Measurements from ENCODE around the gene RTCB. TPM values are rescaled to one million over a fixed set of nuclear protein-coding genes. Genes with fewer than 3 reads are reported as not detected.

RTCB gene
- total and polyA plus RNA-seq, 2 experiments from 2014 or later = 52.5 to 99.0 TPM

DNA sequence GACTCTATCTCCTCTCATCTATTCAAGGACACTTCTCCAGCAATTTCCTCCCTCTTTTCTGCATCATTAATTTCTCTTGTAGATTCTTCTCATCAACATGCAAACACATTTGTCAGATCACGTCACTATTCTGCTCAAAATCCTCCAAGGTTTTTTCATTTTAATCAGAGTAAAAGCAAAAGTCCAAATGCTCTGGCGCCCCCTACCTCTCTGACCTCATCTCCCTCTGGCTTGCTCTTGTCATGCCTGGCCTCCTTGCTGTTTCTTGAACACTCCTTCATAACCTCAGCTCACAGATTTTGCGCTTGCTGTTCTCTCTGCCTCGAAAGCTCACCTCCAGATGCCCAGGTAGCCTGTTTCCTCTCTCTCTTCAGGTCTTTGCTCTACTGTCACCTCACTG, 22.4 kb downstream of the RTCB start:
- Mint-ChIP-seq H3K9me3 (no peaks in the 10 kb centered on the region), H3K27me3 (ENCODE audit: insufficient read depth, low read depth, poor library complexity) (peaks cover 2% of the 10 kb centered on the region), H3K4me3 (no peak overlapping the region), H3K27ac (no peak overlapping the region), H3K36me3 (ENCODE audit: low read depth) (peaks cover 82% of the 10 kb centered on the region), H3K4me1 (no peaks in the 10 kb centered on the region)
- Histone ChIP-seq H3K4me2 (no peak overlapping the region), H3K27ac (ENCODE audit: low read depth) (no peak overlapping the region), H3F3A (replicated peaks; ENCODE audit: low read depth) (peaks cover 3% of the 10 kb centered on the region; the same call in 1 of the 2 replicates), H3K36me3 (ENCODE audit: insufficient read depth) (peaks cover 51% of the 10 kb centered on the region), H3K4me3 (no peak overlapping the region), H3K27me3 (ENCODE audit: insufficient read depth) (no peaks in the 10 kb centered on the region), H4K20me1 (replicated peaks; ENCODE audit: insufficient read depth) (peaks cover 10% of the 10 kb centered on the region), H3K9me2 (ENCODE audit: insufficient read depth) (no peaks in the 10 kb centered on the region), H3K4me1 (ENCODE audit: insufficient read depth) (no peaks in the 10 kb centered on the region), H2AFZ (no peak overlapping the region), H3K79me2 (replicated peaks; ENCODE audit: insufficient read depth) (no peaks in the 10 kb centered on the region)
- DNase-seq (ENCODE audit: low spot score) (peak; percentile 74), ATAC-seq (peak; percentile 76)
- TF ChIP-seq, protein P1, sequence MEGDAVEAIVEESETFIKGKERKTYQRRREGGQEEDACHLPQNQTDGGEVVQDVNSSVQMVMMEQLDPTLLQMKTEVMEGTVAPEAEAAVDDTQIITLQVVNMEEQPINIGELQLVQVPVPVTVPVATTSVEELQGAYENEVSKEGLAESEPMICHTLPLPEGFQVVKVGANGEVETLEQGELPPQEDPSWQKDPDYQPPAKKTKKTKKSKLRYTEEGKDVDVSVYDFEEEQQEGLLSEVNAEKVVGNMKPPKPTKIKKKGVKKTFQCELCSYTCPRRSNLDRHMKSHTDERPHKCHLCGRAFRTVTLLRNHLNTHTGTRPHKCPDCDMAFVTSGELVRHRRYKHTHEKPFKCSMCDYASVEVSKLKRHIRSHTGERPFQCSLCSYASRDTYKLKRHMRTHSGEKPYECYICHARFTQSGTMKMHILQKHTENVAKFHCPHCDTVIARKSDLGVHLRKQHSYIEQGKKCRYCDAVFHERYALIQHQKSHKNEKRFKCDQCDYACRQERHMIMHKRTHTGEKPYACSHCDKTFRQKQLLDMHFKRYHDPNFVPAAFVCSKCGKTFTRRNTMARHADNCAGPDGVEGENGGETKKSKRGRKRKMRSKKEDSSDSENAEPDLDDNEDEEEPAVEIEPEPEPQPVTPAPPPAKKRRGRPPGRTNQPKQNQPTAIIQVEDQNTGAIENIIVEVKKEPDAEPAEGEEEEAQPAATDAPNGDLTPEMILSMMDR (conservative IDR thresholded peaks at IDR 0.05; ENCODE audit: low read depth in 2 of 2) = peak; percentile 70 to 75
- no peak for TF ChIP-seq ZNF114 (CRISPR knock-in tag; IDR thresholded peaks at IDR 0.05)
- TF ChIP-seq EZH2phosphoT487 (IDR thresholded peaks at IDR 0.05; ENCODE audit: unreplicated experiment) = no peak

DNA sequence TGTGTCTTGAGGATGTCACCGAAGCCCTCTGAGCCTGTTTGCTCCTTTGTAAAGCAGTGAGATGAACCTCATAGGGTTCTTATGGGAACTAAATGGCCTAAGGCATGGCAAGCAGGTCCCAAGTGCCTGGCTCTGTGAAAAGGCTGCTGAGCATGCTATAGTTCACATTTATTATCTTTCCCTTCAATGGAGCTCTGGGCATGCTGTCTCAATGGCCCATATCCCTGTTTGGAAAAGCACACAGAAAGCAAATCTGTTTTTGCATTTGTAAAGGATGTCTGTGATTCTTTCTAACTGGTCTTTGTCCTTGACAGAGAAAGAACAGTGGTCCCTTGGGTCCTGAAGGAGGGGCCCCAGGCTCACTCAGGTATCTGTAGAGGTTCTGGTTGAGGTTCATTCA, 26.4 kb downstream of the RTCB start:
- TF ChIP-seq, protein P2, sequence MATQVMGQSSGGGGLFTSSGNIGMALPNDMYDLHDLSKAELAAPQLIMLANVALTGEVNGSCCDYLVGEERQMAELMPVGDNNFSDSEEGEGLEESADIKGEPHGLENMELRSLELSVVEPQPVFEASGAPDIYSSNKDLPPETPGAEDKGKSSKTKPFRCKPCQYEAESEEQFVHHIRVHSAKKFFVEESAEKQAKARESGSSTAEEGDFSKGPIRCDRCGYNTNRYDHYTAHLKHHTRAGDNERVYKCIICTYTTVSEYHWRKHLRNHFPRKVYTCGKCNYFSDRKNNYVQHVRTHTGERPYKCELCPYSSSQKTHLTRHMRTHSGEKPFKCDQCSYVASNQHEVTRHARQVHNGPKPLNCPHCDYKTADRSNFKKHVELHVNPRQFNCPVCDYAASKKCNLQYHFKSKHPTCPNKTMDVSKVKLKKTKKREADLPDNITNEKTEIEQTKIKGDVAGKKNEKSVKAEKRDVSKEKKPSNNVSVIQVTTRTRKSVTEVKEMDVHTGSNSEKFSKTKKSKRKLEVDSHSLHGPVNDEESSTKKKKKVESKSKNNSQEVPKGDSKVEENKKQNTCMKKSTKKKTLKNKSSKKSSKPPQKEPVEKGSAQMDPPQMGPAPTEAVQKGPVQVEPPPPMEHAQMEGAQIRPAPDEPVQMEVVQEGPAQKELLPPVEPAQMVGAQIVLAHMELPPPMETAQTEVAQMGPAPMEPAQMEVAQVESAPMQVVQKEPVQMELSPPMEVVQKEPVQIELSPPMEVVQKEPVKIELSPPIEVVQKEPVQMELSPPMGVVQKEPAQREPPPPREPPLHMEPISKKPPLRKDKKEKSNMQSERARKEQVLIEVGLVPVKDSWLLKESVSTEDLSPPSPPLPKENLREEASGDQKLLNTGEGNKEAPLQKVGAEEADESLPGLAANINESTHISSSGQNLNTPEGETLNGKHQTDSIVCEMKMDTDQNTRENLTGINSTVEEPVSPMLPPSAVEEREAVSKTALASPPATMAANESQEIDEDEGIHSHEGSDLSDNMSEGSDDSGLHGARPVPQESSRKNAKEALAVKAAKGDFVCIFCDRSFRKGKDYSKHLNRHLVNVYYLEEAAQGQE (IDR thresholded peaks at IDR 0.05; ENCODE audit: unreplicated experiment) = no peak
- no peak for TF ChIP-seq NANOG (IDR thresholded peaks at IDR 0.05; ENCODE audit: borderline replicate concordance)
- TF ChIP-seq JUNB (IDR thresholded peaks at IDR 0.05; ENCODE audit: unreplicated experiment) = no peak
- TF ChIP-seq POLR2AphosphoS5 (IDR thresholded peaks at IDR 0.05; ENCODE audit: low read depth) = no peak
- no peak for TF ChIP-seq STAT1 (IDR thresholded peaks at IDR 0.05; ENCODE audit: unreplicated experiment)
- Histone ChIP-seq H3K9me2 (ENCODE audit: insufficient read depth) (no peaks in the 10 kb centered on the region), H3F3A (replicated peaks; ENCODE audit: low read depth) (peaks cover 3% of the 10 kb centered on the region; the same call in 1 of the 2 replicates), H3K4me2 (no peak overlapping the region), H3K4me3 (no peak overlapping the region), H3K36me3 (ENCODE audit: insufficient read depth) (peaks cover 18% of the 10 kb centered on the region), H4K20me1 (replicated peaks; ENCODE audit: insufficient read depth) (peaks cover 6% of the 10 kb centered on the region), H3K27ac (ENCODE audit: low read depth) (no peak overlapping the region), H3K4me1 (ENCODE audit: insufficient read depth) (no peaks in the 10 kb centered on the region), H2AFZ (no peak overlapping the region), H3K79me2 (replicated peaks; ENCODE audit: insufficient read depth) (no peaks in the 10 kb centered on the region), H3K27me3 (ENCODE audit: insufficient read depth) (no peaks in the 10 kb centered on the region)
- Mint-ChIP-seq H3K36me3 (ENCODE audit: low read depth) (peaks cover 46% of the 10 kb centered on the region), H3K27me3 (ENCODE audit: insufficient read depth, low read depth, poor library complexity) (peaks cover 2% of the 10 kb centered on the region), H3K9me3 (no peaks in the 10 kb centered on the region), H3K4me1 (no peaks in the 10 kb centered on the region), H3K4me3 (no peak overlapping the region), H3K27ac (no peak overlapping the region)
- DNase-seq (ENCODE audit: low spot score) (no peak), ATAC-seq (no peak)
